HuH-7 (cell line): ENCODE results near the gene PMM2.
A peak's percentile ranks its signal among the peaks of the same experiment; 100 is the strongest.
"Not testable (repeated sequence)": the region's sequence is repeated elsewhere in the genome, so short reads cannot be mapped to it uniquely, and the experiment has no call there.

ENCODE experiments used
- DNase-seq: peaks from one replicate; pipeline ENCODE4 v3.0.0; 2011; ENCODE audit warnings: low spot score

PMM2 gene

GRCh38 chr16:8867216-8867931 lies 69.7 kb downstream of the PMM2 start:
- no peak for DNase-seq

- DNase-seq, result no peak
These were observed 70.3 kb downstream of the PMM2 start for GRCh38 chr16:8867932-8868415.

- DNase-seq, result peak; percentile 91
These were observed 71.0 kb downstream of the PMM2 start, which contains the start of gene CARHSP1 for GRCh38 chr16:8868416-8869211. Gene CARHSP1, minus strand, starts transcription at chr16:8869006. Its CDS starts 9,678 bp downstream, at chr16:8859328.

- DNase-seq, result peak; percentile 58
These were observed 71.8 kb downstream of the PMM2 start for GRCh38 chr16:8869212-8869987.

GRCh38 chr16:8869988-8870241 lies 72.3 kb downstream of the PMM2 start:
- not testable (repeated sequence) for DNase-seq

GRCh38 chr16:8872071-8872470 lies 74.4 kb downstream of the PMM2 start:
- DNase-seq, result no peak

GRCh38 chr16:8872967-8873865 lies 75.6 kb downstream of the PMM2 start:
- no peak for DNase-seq

GRCh38 chr16:8873866-8874195 lies 76.2 kb downstream of the PMM2 start:
- DNase-seq, result not testable (repeated sequence)

GRCh38 chr16:8874388-8874787 lies 76.7 kb downstream of the PMM2 start:
- no peak for DNase-seq

GRCh38 chr16:8875317-8875716 lies 77.7 kb downstream of the PMM2 start:
- not testable (repeated sequence) for DNase-seq

GRCh38 chr16:8877894-8878522 lies 80.4 kb downstream of the PMM2 start:
- DNase-seq, result no peak

GRCh38 chr16:8878523-8878911 lies 80.9 kb downstream of the PMM2 start:
- DNase-seq, result no peak

- no peak for DNase-seq
These were observed 83.3 kb downstream of the PMM2 start for GRCh38 chr16:8880839-8881510.

GRCh38 chr16:8882041-8882617 lies 84.5 kb downstream of the PMM2 start, which contains the start of gene LITAFD:
Gene LITAFD, plus strand, starts transcription at chr16:8882351. Its CDS starts 2,005 bp downstream, at chr16:8884356.
- no peak for DNase-seq

GRCh38 chr16:8882725-8883377 lies 85.2 kb downstream of the PMM2 start:
- DNase-seq, result no peak

- DNase-seq, result no peak
These were observed 88.3 kb downstream of the PMM2 start for GRCh38 chr16:8885674-8886592.

- DNase-seq, result no peak
These were observed 89.2 kb downstream of the PMM2 start for GRCh38 chr16:8886593-8887430.

GRCh38 chr16:8887431-8887765 lies 89.8 kb downstream of the PMM2 start:
- no peak for DNase-seq
